Natural killer cell treated with Interleukin-12 subunit alpha and Interleukin-12 subunit beta and Interleukin-15 and Interleukin-18, amount 100 ng/mL, for 72 hours (primary cell): Measurements from ENCODE around the gene CHCHD6. TPM values are rescaled to one million over a fixed set of nuclear protein-coding genes. Genes with fewer than 3 reads are reported as not detected.

Experiments used
- ATAC-seq, 2 donors: fragments of 150-1000 bp; cut with Tn5 transposase in 1 of 2; sonication (Bioruptor Pico), chemical (Tn5 transposase) in 1 of 2; 2 replicates each; pipeline ENCODE4 v1.10.0; 2021
- DNase-seq: peaks from one replicate; pipeline ENCODE4 v3.0.0; 2022; ENCODE audit warnings: low spot score
- H3K27ac Mint-ChIP-seq, 2 donors: 1 replicate in 1 of 2; 2 replicates in 1 of 2; pipeline ENCODE4 v1.8.0; 2022; ENCODE audit warnings: mixed read lengths in 2 of 2, mild to moderate bottlenecking in 1 of 2, moderate library complexity in 1 of 2
- H3K27me3 Mint-ChIP-seq, 2 donors: 1 replicate in 1 of 2; 2 replicates in 1 of 2; pipeline ENCODE4 v1.8.0; 2022; ENCODE audit warnings: mixed read lengths in 2 of 2
- H3K36me3 Mint-ChIP-seq: one replicate; pipeline ENCODE4 v1.8.0; 2022; ENCODE audit warnings: mixed read lengths
- H3K4me1 Mint-ChIP-seq, 2 donors: 1 replicate in 1 of 2; 2 replicates in 1 of 2; pipeline ENCODE4 v1.8.0; 2022; ENCODE audit warnings: low read depth in 2 of 2, mixed read lengths in 2 of 2, mild to moderate bottlenecking in 1 of 2
- H3K4me3 Mint-ChIP-seq: one replicate; pipeline ENCODE4 v1.8.0; 2022; ENCODE audit warnings: mixed read lengths
- H3K9me3 Mint-ChIP-seq: 2 replicates; pipeline ENCODE4 v1.8.0; 2022; ENCODE audit warnings: mixed read lengths
- total RNA-seq, 2 donors: library from RNA; stranded (reverse); gene quantifications; one replicate each; pipeline ENCODE4 v1.2.3, GENCODE V29; 2022

The CHCHD6 gene
- total RNA-seq, 2 donors from 2014 or later = 8.0 to 13.3 TPM

- no peak overlapping the region for H3K27ac Mint-ChIP-seq
- no peaks in the 10 kb centered on the region for H3K4me1 Mint-ChIP-seq
- ATAC-seq = no peak
- peaks cover 0 to 12% of the 10 kb centered on the region in 2 donors for H3K27me3 Mint-ChIP-seq
- DNase-seq = no peak
- no peaks in the 10 kb centered on the region for H3K9me3 Mint-ChIP-seq
- no peak overlapping the region for H3K4me3 Mint-ChIP-seq
- H3K36me3 Mint-ChIP-seq = no peaks in the 10 kb centered on the region
These were observed 260.9 kb downstream of the CHCHD6 start for GRCh38 chr3:126964950-126965349.

- Mint-ChIP-seq H3K36me3 (no peaks in the 10 kb centered on the region), H3K4me3 (no peak overlapping the region), H3K27me3 (peaks cover 6 to 19% of the 10 kb centered on the region in 2 donors), H3K4me1 (no peaks in the 10 kb centered on the region), H3K27ac (no peak overlapping the region), H3K9me3 (no peaks in the 10 kb centered on the region)
- no peak for ATAC-seq
- no peak for DNase-seq
These were observed 261.6 kb downstream of the CHCHD6 start for GRCh38 chr3:126965526-126966080.

- no peak for ATAC-seq
- H3K4me1 Mint-ChIP-seq = no peaks in the 10 kb centered on the region
These were observed 263.3 kb downstream of the CHCHD6 start for GRCh38 chr3:126967386-126967785.

GRCh38 chr3:126968391-126969390, 264.7 kb downstream of the CHCHD6 start:
- ATAC-seq (no peak), DNase-seq (no peak)
- no peaks in the 10 kb centered on the region for H3K4me1 Mint-ChIP-seq
- no peaks in the 10 kb centered on the region for H3K9me3 Mint-ChIP-seq
- no peaks in the 10 kb centered on the region for H3K36me3 Mint-ChIP-seq
- H3K27ac Mint-ChIP-seq = no peak overlapping the region
- H3K27me3 Mint-ChIP-seq = peaks cover 10 to 20% of the 10 kb centered on the region in 2 donors
- no peak overlapping the region for H3K4me3 Mint-ChIP-seq

More at GRCh38 chr3:126967386-126967785, 263.3 kb downstream of the CHCHD6 start:
- H3K27me3 Mint-ChIP-seq = peaks cover 10 to 20% of the 10 kb centered on the region in 2 donors
- no peak for DNase-seq
- no peak overlapping the region for H3K27ac Mint-ChIP-seq
- H3K4me3 Mint-ChIP-seq = no peak overlapping the region
- no peaks in the 10 kb centered on the region for H3K9me3 Mint-ChIP-seq
- H3K36me3 Mint-ChIP-seq = no peaks in the 10 kb centered on the region

- no peak overlapping the region for H3K4me3 Mint-ChIP-seq
- DNase-seq = no peak
- H3K4me1 Mint-ChIP-seq = no peaks in the 10 kb centered on the region
- ATAC-seq = no peak
- H3K36me3 Mint-ChIP-seq = peaks cover 4% of the 10 kb centered on the region
- peaks cover 16 to 20% of the 10 kb centered on the region in 2 donors for H3K27me3 Mint-ChIP-seq
- peaks cover under 1% of the 10 kb centered on the region for H3K9me3 Mint-ChIP-seq
- no peak overlapping the region for H3K27ac Mint-ChIP-seq
These were observed 265.5 kb downstream of the CHCHD6 start for GRCh38 chr3:126969586-126969985.

GRCh38 chr3:126970101-126970500, 266.1 kb downstream of the CHCHD6 start:
- Mint-ChIP-seq H3K27ac (no peak overlapping the region), H3K4me1 (no peaks in the 10 kb centered on the region), H3K27me3 (peaks cover 21 to 25% of the 10 kb centered on the region in 2 donors), H3K9me3 (peaks cover 4% of the 10 kb centered on the region), H3K4me3 (no peak overlapping the region), H3K36me3 (peaks cover 9% of the 10 kb centered on the region)
- DNase-seq (no peak), ATAC-seq (no peak)

GRCh38 chr3:126970921-126971320, 266.9 kb downstream of the CHCHD6 start:
- H3K36me3 Mint-ChIP-seq = peaks cover 13% of the 10 kb centered on the region
- peaks cover 26 to 30% of the 10 kb centered on the region in 2 donors for H3K27me3 Mint-ChIP-seq
- ATAC-seq = no peak
- H3K4me1 Mint-ChIP-seq = no peaks in the 10 kb centered on the region
- no peak overlapping the region for H3K4me3 Mint-ChIP-seq
- H3K9me3 Mint-ChIP-seq = peaks cover 4% of the 10 kb centered on the region
- no peak overlapping the region for H3K27ac Mint-ChIP-seq
- DNase-seq = no peak

- ATAC-seq (no peak), DNase-seq (no peak)
- Mint-ChIP-seq H3K36me3 (peaks cover 13% of the 10 kb centered on the region), H3K4me1 (no peaks in the 10 kb centered on the region), H3K27ac (no peak overlapping the region), H3K27me3 (peaks cover 26 to 30% of the 10 kb centered on the region in 2 donors), H3K4me3 (no peak overlapping the region), H3K9me3 (peaks cover 4% of the 10 kb centered on the region)
These were observed 267.9 kb downstream of the CHCHD6 start for GRCh38 chr3:126971891-126972351.

GRCh38 chr3:126972866-126973265, 268.8 kb downstream of the CHCHD6 start:
- ATAC-seq (peak in 1 of 2 donors; percentile 26), DNase-seq (no peak)
- H3K27me3 Mint-ChIP-seq = peaks cover 29% of the 10 kb centered on the region in 2 donors
- peaks cover 4% of the 10 kb centered on the region for H3K9me3 Mint-ChIP-seq
- peaks cover 13% of the 10 kb centered on the region for H3K36me3 Mint-ChIP-seq
- H3K4me1 Mint-ChIP-seq = no peaks in the 10 kb centered on the region
- H3K4me3 Mint-ChIP-seq = no peak overlapping the region
- H3K27ac Mint-ChIP-seq = no peak overlapping the region

- DNase-seq (no peak), ATAC-seq (no peak)
- Mint-ChIP-seq H3K4me3 (no peak overlapping the region), H3K4me1 (no peaks in the 10 kb centered on the region), H3K27me3 (peaks cover 31 to 38% of the 10 kb centered on the region in 2 donors), H3K9me3 (peaks cover 4% of the 10 kb centered on the region), H3K27ac (no peak overlapping the region), H3K36me3 (peaks cover 13% of the 10 kb centered on the region)
These were observed 269.8 kb downstream of the CHCHD6 start for GRCh38 chr3:126973814-126974213.

- H3K4me1 Mint-ChIP-seq = no peaks in the 10 kb centered on the region
- peaks cover 4% of the 10 kb centered on the region for H3K9me3 Mint-ChIP-seq
- ATAC-seq = no peak
- H3K27me3 Mint-ChIP-seq = peaks cover 31 to 43% of the 10 kb centered on the region in 2 donors
- H3K4me3 Mint-ChIP-seq = no peak overlapping the region
- DNase-seq = no peak
- peaks cover 13% of the 10 kb centered on the region for H3K36me3 Mint-ChIP-seq
- H3K27ac Mint-ChIP-seq = no peak overlapping the region
These were observed 270.7 kb downstream of the CHCHD6 start for GRCh38 chr3:126974756-126975155.

- Mint-ChIP-seq H3K4me3 (no peak overlapping the region), H3K4me1 (peaks cover 0 to 3% of the 10 kb centered on the region in 2 donors), H3K36me3 (peaks cover 13% of the 10 kb centered on the region), H3K27ac (no peak overlapping the region), H3K27me3 (peaks cover 29 to 39% of the 10 kb centered on the region in 2 donors), H3K9me3 (peaks cover 4% of the 10 kb centered on the region)
- ATAC-seq (no peak), DNase-seq (no peak)
These were observed 272.9 kb downstream of the CHCHD6 start for GRCh38 chr3:126976906-126977305.

GRCh38 chr3:126977821-126978220, 273.8 kb downstream of the CHCHD6 start:
- H3K36me3 Mint-ChIP-seq = peaks cover 13% of the 10 kb centered on the region
- no peak overlapping the region for H3K27ac Mint-ChIP-seq
- peaks cover 0 to 7% of the 10 kb centered on the region in 2 donors for H3K4me1 Mint-ChIP-seq
- no peak overlapping the region for H3K4me3 Mint-ChIP-seq
- peaks cover 29 to 39% of the 10 kb centered on the region in 2 donors for H3K27me3 Mint-ChIP-seq
- no peak for DNase-seq
- H3K9me3 Mint-ChIP-seq = peaks cover 4% of the 10 kb centered on the region
- ATAC-seq = no peak

- ATAC-seq = no peak
- Mint-ChIP-seq H3K27me3 (peaks cover 29 to 39% of the 10 kb centered on the region in 2 donors), H3K4me1 (peaks cover 0 to 7% of the 10 kb centered on the region in 2 donors), H3K36me3 (peaks cover 13% of the 10 kb centered on the region), H3K4me3 (no peak overlapping the region), H3K9me3 (peaks cover 4% of the 10 kb centered on the region), H3K27ac (no peak overlapping the region)
- no peak for DNase-seq
These were observed 274.3 kb downstream of the CHCHD6 start for GRCh38 chr3:126978291-126978690.
